BLaER1 (cell line): ENCODE measurements around the gene TIAM1.
A peak's percentile ranks its signal among the peaks of the same experiment; 100 is the strongest.

ENCODE experiments used
- H3K27ac ChIP-seq: shearing (Covaris generic); formaldehyde crosslinking; 2 replicates; pipeline ENCODE4 v1.8.1; 2022
- H3K27me3 ChIP-seq: shearing (Covaris generic); formaldehyde crosslinking; 2 replicates; pipeline ENCODE4 v1.8.1; 2022
- H3K36me3 ChIP-seq: shearing (Covaris generic); formaldehyde crosslinking; 2 replicates; pipeline ENCODE4 v1.8.1; 2022
- H3K4me1 ChIP-seq: shearing (Covaris generic); formaldehyde crosslinking; 2 replicates; pipeline ENCODE4 v1.8.1; 2022
- H3K4me2 ChIP-seq: shearing (Covaris generic); formaldehyde crosslinking; 2 replicates; pipeline ENCODE4 v1.8.1; 2022
- H3K4me3 ChIP-seq: shearing (Covaris generic); formaldehyde crosslinking; 2 replicates; pipeline ENCODE4 v1.8.1; 2022
- H3K9ac ChIP-seq: shearing (Covaris generic); formaldehyde crosslinking; 2 replicates; pipeline ENCODE4 v1.8.1; 2022
- H3K9me3 ChIP-seq: shearing (Covaris generic); formaldehyde crosslinking; 2 replicates; pipeline ENCODE4 v1.8.1; 2022
- H4K20me1 ChIP-seq: shearing (Covaris generic); formaldehyde crosslinking; 2 replicates; pipeline ENCODE4 v1.8.1; 2022
- Cebpa-rat ChIP-seq: shearing (Covaris generic); IDR thresholded peaks from 2 replicates; pipeline ENCODE4 v1.8.1; 2022

TIAM1 gene

GRCh38 chr21:31159808-31160207 lies 184.3 kb downstream of the TIAM1 start:
- H3K9me3 ChIP-seq = peaks cover 31% of the 10 kb centered on the region
- H3K36me3 ChIP-seq = peaks cover 39% of the 10 kb centered on the region
- H3K27ac ChIP-seq = peak overlapping the region; percentile 74
- H3K4me3 ChIP-seq = peak overlapping the region; percentile 12; the same call in 1 of the 2 replicates
- no peak overlapping the region for H3K9ac ChIP-seq
- H4K20me1 ChIP-seq = no peaks in the 10 kb centered on the region
- peak overlapping the region; percentile 75 for H3K4me2 ChIP-seq
- TF ChIP-seq Cebpa-rat = no peak
- H3K27me3 ChIP-seq = no peaks in the 10 kb centered on the region
- H3K4me1 ChIP-seq = peaks cover 39% of the 10 kb centered on the region

DNA sequence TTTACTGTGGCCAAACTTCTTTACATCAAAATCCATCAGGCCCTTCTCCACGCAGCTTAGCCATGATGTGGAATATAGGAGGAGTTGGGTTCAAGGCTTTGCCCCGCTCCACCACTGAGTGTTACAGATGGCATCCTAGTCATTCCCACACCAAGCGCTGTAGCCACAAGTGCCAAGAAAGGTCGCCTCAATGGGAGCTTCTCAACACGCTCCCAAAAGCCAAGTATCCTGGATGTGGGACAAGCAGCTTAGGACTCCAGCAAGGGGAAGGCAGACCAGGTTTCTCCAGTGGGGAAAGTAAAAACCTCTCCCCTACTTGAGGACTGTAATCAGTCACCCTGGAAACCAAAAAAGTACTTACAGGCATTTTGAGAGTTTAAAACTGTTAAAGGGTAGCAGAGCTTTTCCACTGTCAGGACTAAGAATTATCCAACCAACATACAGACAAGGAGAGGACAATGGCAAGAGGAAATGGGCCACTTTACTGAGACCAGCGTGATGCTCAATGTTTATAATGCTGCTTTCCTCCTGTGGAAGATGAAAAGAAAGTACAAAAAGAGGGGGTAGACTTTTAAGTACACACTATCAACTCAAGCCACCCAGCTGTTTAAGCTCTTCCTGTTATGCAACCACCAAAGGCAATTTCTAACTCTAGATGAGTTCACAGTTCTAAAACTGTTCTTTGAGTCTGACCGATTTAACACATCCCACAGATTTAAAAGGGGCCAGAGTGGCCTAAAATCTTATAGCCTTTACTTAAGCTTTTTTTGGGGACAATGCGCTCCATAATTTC lies 185.1 kb downstream of the TIAM1 start:
- peak overlapping the region; percentile 74 for H3K27ac ChIP-seq
- peak; percentile 61; the same call in 1 of the 2 replicates for TF ChIP-seq Cebpa-rat
- no peaks in the 10 kb centered on the region for H3K27me3 ChIP-seq
- peaks cover 39% of the 10 kb centered on the region for H3K4me1 ChIP-seq
- peak overlapping the region; percentile 75 for H3K4me2 ChIP-seq
- peak overlapping the region; percentile 21; the same call in 1 of the 2 replicates for H3K9ac ChIP-seq
- peaks cover 39% of the 10 kb centered on the region for H3K36me3 ChIP-seq
- H3K4me3 ChIP-seq = peak overlapping the region; percentile 16; the same call in 1 of the 2 replicates
- no peaks in the 10 kb centered on the region for H4K20me1 ChIP-seq
- peaks cover 34% of the 10 kb centered on the region for H3K9me3 ChIP-seq

GRCh38 chr21:31157756-31158155 lies 186.3 kb downstream of the TIAM1 start:
- H4K20me1 ChIP-seq = no peaks in the 10 kb centered on the region
- no peak overlapping the region for H3K9ac ChIP-seq
- no peak overlapping the region for H3K4me3 ChIP-seq
- peaks cover 39% of the 10 kb centered on the region for H3K4me1 ChIP-seq
- peaks cover 34% of the 10 kb centered on the region for H3K9me3 ChIP-seq
- TF ChIP-seq Cebpa-rat = no peak
- peak overlapping the region; percentile 74; the same call in 1 of the 2 replicates for H3K27ac ChIP-seq
- no peaks in the 10 kb centered on the region for H3K27me3 ChIP-seq
- peaks cover 49% of the 10 kb centered on the region for H3K36me3 ChIP-seq
- H3K4me2 ChIP-seq = peak overlapping the region; percentile 75

DNA sequence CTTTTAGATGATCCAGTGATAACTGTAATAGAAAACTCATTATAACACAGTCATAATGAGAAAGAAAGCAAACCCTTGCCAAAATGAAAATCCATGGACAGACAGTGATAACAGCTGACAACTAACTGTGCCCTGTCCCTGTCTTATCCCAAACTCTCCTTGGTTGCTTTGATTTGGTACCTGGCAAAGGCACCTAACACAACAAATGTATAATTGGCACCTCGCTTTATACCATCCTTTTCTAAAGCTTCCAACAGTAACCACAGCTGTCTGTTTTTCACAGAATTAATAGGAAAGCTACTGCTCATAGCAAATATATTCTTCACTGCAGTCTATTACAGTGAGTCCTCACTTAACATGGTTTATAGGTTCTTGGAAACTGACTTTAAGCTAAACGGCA lies 187.4 kb downstream of the TIAM1 start:
- no peak overlapping the region for H3K27ac ChIP-seq
- no peaks in the 10 kb centered on the region for H4K20me1 ChIP-seq
- H3K4me1 ChIP-seq = peaks cover 39% of the 10 kb centered on the region
- peaks cover 58% of the 10 kb centered on the region for H3K36me3 ChIP-seq
- H3K9ac ChIP-seq = no peak overlapping the region
- TF ChIP-seq Cebpa-rat = no peak
- H3K4me2 ChIP-seq = no peak overlapping the region
- no peaks in the 10 kb centered on the region for H3K27me3 ChIP-seq
- H3K9me3 ChIP-seq = peaks cover 34% of the 10 kb centered on the region
- H3K4me3 ChIP-seq = no peak overlapping the region

- Histone ChIP-seq H3K27ac (no peak overlapping the region), H3K4me1 (peaks cover 35% of the 10 kb centered on the region), H3K36me3 (peaks cover 63% of the 10 kb centered on the region), H3K27me3 (no peaks in the 10 kb centered on the region), H3K4me3 (no peak overlapping the region), H3K9me3 (peaks cover 34% of the 10 kb centered on the region), H4K20me1 (no peaks in the 10 kb centered on the region), H3K4me2 (no peak overlapping the region), H3K9ac (no peak overlapping the region)
- TF ChIP-seq Cebpa-rat = no peak
Observed at GRCh38 chr21:31156169-31156568, 187.9 kb downstream of the TIAM1 start.

DNA sequence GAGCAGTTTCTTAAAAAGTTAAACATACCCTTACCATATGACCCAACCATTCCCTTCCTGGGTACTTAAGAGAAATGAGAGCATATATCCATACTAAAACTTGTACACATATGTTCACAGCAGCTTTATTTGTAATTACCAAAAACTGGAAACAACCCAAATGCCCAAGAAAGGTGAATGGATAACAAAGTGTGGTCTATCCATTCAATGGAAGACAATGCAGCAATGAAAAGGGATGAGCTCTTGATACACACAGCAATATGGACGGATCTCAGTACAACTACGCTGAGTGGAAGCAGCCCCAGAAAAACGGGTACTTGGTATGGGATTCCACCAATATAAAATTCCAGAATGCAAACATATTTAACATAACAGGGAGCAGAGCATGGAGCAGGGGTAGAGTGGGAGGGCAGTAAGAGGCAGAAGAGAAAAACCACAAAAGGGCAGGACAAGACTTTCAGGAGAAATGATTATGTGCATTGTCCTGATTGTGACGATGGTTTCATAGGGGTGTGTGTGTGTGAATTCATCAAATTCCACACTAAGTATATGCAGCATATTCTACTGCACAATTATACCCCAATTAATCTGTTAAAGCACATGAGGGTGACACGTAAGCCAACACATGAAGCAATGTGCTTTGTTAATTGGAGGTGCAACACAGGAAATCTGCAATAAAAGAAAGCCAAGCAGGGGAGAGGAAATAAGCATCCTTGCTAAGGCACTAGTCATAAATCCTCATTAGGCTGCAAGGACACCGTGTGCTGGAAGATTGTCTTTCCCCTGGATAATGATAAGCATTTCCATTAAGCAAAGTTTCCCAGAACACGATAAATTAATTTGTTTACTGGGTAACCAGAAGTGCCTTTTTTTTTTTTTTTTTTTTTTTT lies 192.7 kb downstream of the TIAM1 start:
- peaks cover 24% of the 10 kb centered on the region for H3K9me3 ChIP-seq
- no peak overlapping the region for H3K27ac ChIP-seq
- TF ChIP-seq Cebpa-rat = no peak
- H3K27me3 ChIP-seq = no peaks in the 10 kb centered on the region
- H3K4me2 ChIP-seq = no peak overlapping the region
- no peak overlapping the region for H3K9ac ChIP-seq
- H3K4me3 ChIP-seq = no peak overlapping the region
- no peaks in the 10 kb centered on the region for H4K20me1 ChIP-seq
- peaks cover 54% of the 10 kb centered on the region for H3K36me3 ChIP-seq
- peaks cover 9% of the 10 kb centered on the region for H3K4me1 ChIP-seq

- H3K4me2 ChIP-seq = 0 out of 2 replicates have a peak overlapping the region, but pooled peaks have one; percentile 16
- H4K20me1 ChIP-seq = no peaks in the 10 kb centered on the region
- H3K4me1 ChIP-seq = peaks cover 47% of the 10 kb centered on the region
- peaks cover 15% of the 10 kb centered on the region; the same call in 1 of the 2 replicates for H3K36me3 ChIP-seq
- no peak overlapping the region for H3K4me3 ChIP-seq
- no peaks in the 10 kb centered on the region for H3K27me3 ChIP-seq
- H3K9me3 ChIP-seq = 0 out of 2 replicates have a peak, but pooled peaks cover 6% of the 10 kb centered on the region
- no peak overlapping the region for H3K9ac ChIP-seq
- no peak for TF ChIP-seq Cebpa-rat
- peak overlapping the region; percentile 4; the same call in 1 of the 2 replicates for H3K27ac ChIP-seq
Observed at GRCh38 chr21:31145274-31145673, 198.8 kb downstream of the TIAM1 start.

GRCh38 chr21:31143036-31143435 lies 201.0 kb downstream of the TIAM1 start:
- Histone ChIP-seq H3K4me1 (peaks cover 68% of the 10 kb centered on the region), H3K4me2 (peak overlapping the region; percentile 61), H3K27me3 (no peaks in the 10 kb centered on the region), H3K36me3 (peaks cover 12% of the 10 kb centered on the region; the same call in 1 of the 2 replicates), H4K20me1 (no peaks in the 10 kb centered on the region), H3K9ac (no peak overlapping the region), H3K27ac (no peak overlapping the region), H3K9me3 (0 out of 2 replicates have a peak, but pooled peaks cover under 1% of the 10 kb centered on the region), H3K4me3 (no peak overlapping the region)
- TF ChIP-seq Cebpa-rat = no peak

GRCh38 chr21:31142600-31142999 lies 201.5 kb downstream of the TIAM1 start:
- Histone ChIP-seq H3K4me1 (peaks cover 73% of the 10 kb centered on the region), H4K20me1 (no peaks in the 10 kb centered on the region), H3K4me3 (no peak overlapping the region), H3K36me3 (peaks cover 11% of the 10 kb centered on the region; the same call in 1 of the 2 replicates), H3K27me3 (no peaks in the 10 kb centered on the region), H3K9ac (no peak overlapping the region; the same call in 1 of the 2 replicates), H3K4me2 (peak overlapping the region; percentile 61), H3K27ac (no peak overlapping the region), H3K9me3 (no peaks in the 10 kb centered on the region)
- TF ChIP-seq Cebpa-rat = no peak
